Mesenchymal stem cell (in vitro differentiated cells and primary cell): ENCODE measurements around the gene HDAC2.

Experiments used
- DNase-seq: peaks from one replicate; pipeline ENCODE4 v3.0.0-alpha.2; 2013
- H2AFZ ChIP-seq: one replicate; pipeline ENCODE4 v1.6.1; 2013; ENCODE audit warnings: low read depth, mild to moderate bottlenecking, control low read depth, inconsistent platforms, low read length, moderate library complexity
- H2AK5ac ChIP-seq: 2 replicates; pipeline ENCODE4 v1.6.1; 2013; ENCODE audit warnings: low read length, moderate library complexity, mild to moderate bottlenecking, inconsistent platforms; ENCODE audit not compliant: severe bottlenecking
- H2BK120ac ChIP-seq: one replicate; pipeline ENCODE4 v1.6.1; 2013; ENCODE audit warnings: low read depth, mild to moderate bottlenecking, inconsistent platforms, low read length, moderate library complexity
- H2BK12ac ChIP-seq, 2 experiments: one replicate each; pipeline ENCODE4 v1.6.1; 2013; ENCODE audit warnings: inconsistent platforms in 2 of 2, low read length in 2 of 2, mild to moderate bottlenecking in 2 of 2, moderate library complexity in 2 of 2, control low read depth in 1 of 2
- H2BK15ac ChIP-seq: one replicate; pipeline ENCODE4 v1.6.1; 2013; ENCODE audit warnings: mild to moderate bottlenecking, low read depth, inconsistent platforms; ENCODE audit not compliant: poor library complexity, severe bottlenecking
- H2BK5ac ChIP-seq: 2 replicates; pipeline ENCODE4 v1.6.1; 2013; ENCODE audit warnings: low read depth, mild to moderate bottlenecking, low read length, control low read depth, inconsistent platforms; ENCODE audit not compliant: poor library complexity, severe bottlenecking
- H3K14ac ChIP-seq, 2 experiments: one replicate each; pipeline ENCODE4 v1.6.1; 2013; ENCODE audit warnings: inconsistent platforms in 2 of 2, low read length in 2 of 2, control low read depth in 1 of 2, mild to moderate bottlenecking in 1 of 2, moderate library complexity in 1 of 2
- H3K18ac ChIP-seq, 2 experiments: one replicate each; pipeline ENCODE4 v1.6.1; 2013; ENCODE audit warnings: inconsistent platforms in 2 of 2, low read length in 2 of 2, control low read depth in 1 of 2, low read depth in 1 of 2, mild to moderate bottlenecking in 1 of 2
- H3K23ac ChIP-seq, 2 experiments: one replicate each; pipeline ENCODE4 v1.6.1; 2013; ENCODE audit warnings: inconsistent platforms in 2 of 2, low read length in 2 of 2, mild to moderate bottlenecking in 2 of 2, moderate library complexity in 2 of 2, control low read depth in 1 of 2
- H3K27ac ChIP-seq: 2 replicates; pipeline ENCODE4 v1.5.1; 2013; ENCODE audit warnings: mild to moderate bottlenecking, moderate library complexity, low read length, control low read depth, inconsistent platforms; ENCODE audit not compliant: poor library complexity, severe bottlenecking
- H3K27me3 ChIP-seq, 2 experiments: 2 replicates each; pipeline versions ENCODE4 v1.6.1 to v1.7.0; 2013; ENCODE audit warnings: low read length in 2 of 2, mild to moderate bottlenecking in 2 of 2, moderate library complexity in 2 of 2, control low read depth in 1 of 2, inconsistent platforms in 1 of 2; ENCODE audit not compliant: control insufficient read depth in 1 of 2, insufficient read depth in 1 of 2
- H3K36me3 ChIP-seq, 2 experiments: 2 replicates each; pipeline versions ENCODE4 v1.6.1 to v1.7.0; 2013; ENCODE audit warnings: low read length in 2 of 2, control low read depth in 1 of 2, inconsistent platforms in 1 of 2, low read depth in 1 of 2, mild to moderate bottlenecking in 1 of 2; ENCODE audit not compliant: insufficient read depth in 2 of 2, control insufficient read depth in 1 of 2
- H3K4ac ChIP-seq, 2 experiments: one replicate each; pipeline ENCODE4 v1.6.1; 2013; ENCODE audit warnings: inconsistent platforms in 2 of 2, low read length in 2 of 2, mild to moderate bottlenecking in 2 of 2, moderate library complexity in 2 of 2, control low read depth in 1 of 2, low read depth in 1 of 2
- H3K4me1 ChIP-seq: 2 replicates; pipeline ENCODE4 v1.6.1; 2013; ENCODE audit warnings: low read depth, low read length, control low read depth; ENCODE audit not compliant: control insufficient read depth, insufficient read depth
- H3K4me2 ChIP-seq: 2 replicates; pipeline ENCODE4 v1.6.1; 2013; ENCODE audit warnings: low read length, mild to moderate bottlenecking, inconsistent platforms; ENCODE audit not compliant: poor library complexity, severe bottlenecking
- H3K4me3 ChIP-seq, 2 experiments: 2 replicates each; pipeline versions ENCODE4 v1.5.1 to v1.7.0; 2013; ENCODE audit warnings: low read length in 2 of 2, mild to moderate bottlenecking in 2 of 2, control low read depth in 1 of 2, low read depth in 1 of 2; ENCODE audit not compliant: insufficient read depth in 1 of 2
- H3K79me1 ChIP-seq: replicated peaks from 2 replicates; pipeline ENCODE4 v1.6.1; 2013; ENCODE audit warnings: mild to moderate bottlenecking, control low read depth, low read length, inconsistent platforms; ENCODE audit not compliant: poor library complexity, severe bottlenecking
- H3K9ac ChIP-seq: 2 replicates; pipeline ENCODE4 v1.7.0; 2013; ENCODE audit warnings: mild to moderate bottlenecking, low read length, moderate library complexity
- H3K9me3 ChIP-seq: 2 replicates; pipeline ENCODE4 v1.7.0; 2013; ENCODE audit warnings: mild to moderate bottlenecking, low read length; ENCODE audit not compliant: control insufficient read depth
- H4K8ac ChIP-seq: one replicate; pipeline ENCODE4 v1.6.1; 2013; ENCODE audit warnings: inconsistent platforms, mild to moderate bottlenecking, low read length, moderate library complexity
- H4K91ac ChIP-seq: one replicate; pipeline ENCODE4 v1.6.1; 2013; ENCODE audit warnings: mild to moderate bottlenecking, low read length, inconsistent platforms
- WGBS: methylation state at CpG from one replicate; pipeline ENCODE4 v1.1.7; 2013; ENCODE audit warnings: mixed read lengths; 5-methylcytosine and 5-hydroxymethylcytosine counted together

HDAC2 gene

GRCh38 chr6:113959235-113959634 is 11.7 kb downstream of the HDAC2 start:
- Histone ChIP-seq H4K8ac (no peak overlapping the region), H2BK12ac (no peak overlapping the region), H2BK120ac (no peak overlapping the region), H3K36me3 (peaks cover 6 to 46% of the 10 kb centered on the region in 2 experiments), H3K4me1 (no peaks in the 10 kb centered on the region), H3K4ac (no peak overlapping the region), H2AK5ac (no peak overlapping the region), H3K27me3 (no peaks in the 10 kb centered on the region), H3K23ac (no peak overlapping the region), H3K14ac (no peak overlapping the region), H2BK5ac (no peak overlapping the region), H3K27ac (no peak overlapping the region), H3K4me2 (no peak overlapping the region), H3K4me3 (no peak overlapping the region), H3K9me3 (no peaks in the 10 kb centered on the region), H3K79me1 (peaks cover 2% of the 10 kb centered on the region), H2AFZ (no peak overlapping the region), H2BK15ac (no peak overlapping the region), H3K9ac (no peak overlapping the region), H3K18ac (no peak overlapping the region), H4K91ac (no peak overlapping the region)
- DNase-seq = no peak
- 100% methylated on average over 1 of the region's 1 CpG for WGBS

GRCh38 chr6:113954653-113955052 is 16.3 kb downstream of the HDAC2 start:
- DNase-seq = no peak
- Histone ChIP-seq H3K79me1 (peaks cover 8% of the 10 kb centered on the region), H2AFZ (no peak overlapping the region), H2BK12ac (no peak overlapping the region), H3K27me3 (no peaks in the 10 kb centered on the region), H3K4me2 (no peak overlapping the region), H2AK5ac (no peak overlapping the region), H3K4me3 (no peak overlapping the region), H3K9me3 (no peaks in the 10 kb centered on the region), H4K8ac (no peak overlapping the region), H2BK15ac (no peak overlapping the region), H4K91ac (no peak overlapping the region), H2BK120ac (no peak overlapping the region), H3K36me3 (peaks cover 17 to 83% of the 10 kb centered on the region in 2 experiments), H3K23ac (no peak overlapping the region), H3K18ac (no peak overlapping the region), H3K27ac (no peak overlapping the region), H3K14ac (no peak overlapping the region), H2BK5ac (no peak overlapping the region), H3K4me1 (no peaks in the 10 kb centered on the region), H3K9ac (no peak overlapping the region), H3K4ac (no peak overlapping the region)
- WGBS = 91% methylated on average over 1 of the region's 1 CpG

GRCh38 chr6:113953346-113953745 is 17.6 kb downstream of the HDAC2 start:
- H4K8ac ChIP-seq = no peak overlapping the region
- H3K23ac ChIP-seq = no peak overlapping the region
- no peaks in the 10 kb centered on the region for H3K9me3 ChIP-seq

GRCh38 chr6:113949499-113949898 is 21.4 kb downstream of the HDAC2 start:
- over 99% methylated on average over 8 of the region's 8 CpGs for WGBS
- no peak overlapping the region for H2BK120ac ChIP-seq
- no peak overlapping the region for H2BK12ac ChIP-seq
- H3K9ac ChIP-seq = no peak overlapping the region
- no peak overlapping the region for H2AFZ ChIP-seq
- H3K14ac ChIP-seq = no peak overlapping the region
- no peak overlapping the region for H3K4ac ChIP-seq
- H3K79me1 ChIP-seq = peaks cover 11% of the 10 kb centered on the region
- H3K4me1 ChIP-seq = no peaks in the 10 kb centered on the region
- no peak for DNase-seq
- H3K27me3 ChIP-seq = no peaks in the 10 kb centered on the region
- no peak overlapping the region for H3K27ac ChIP-seq
- no peaks in the 10 kb centered on the region for H3K9me3 ChIP-seq
- H3K36me3 ChIP-seq = peaks cover 13 to 88% of the 10 kb centered on the region in 2 experiments
- no peak overlapping the region for H4K91ac ChIP-seq
- H4K8ac ChIP-seq = no peak overlapping the region
- H2AK5ac ChIP-seq = no peak overlapping the region
- no peak overlapping the region for H3K18ac ChIP-seq
- H3K4me2 ChIP-seq = no peak overlapping the region
- no peak overlapping the region for H3K4me3 ChIP-seq
- H2BK5ac ChIP-seq = no peak overlapping the region
- no peak overlapping the region for H3K23ac ChIP-seq
- no peak overlapping the region for H2BK15ac ChIP-seq

More at GRCh38 chr6:113953346-113953745, 17.6 kb downstream of the HDAC2 start:
- Histone ChIP-seq H3K9ac (no peak overlapping the region), H3K27me3 (no peaks in the 10 kb centered on the region), H3K4me1 (no peaks in the 10 kb centered on the region), H2BK120ac (no peak overlapping the region), H2AK5ac (no peak overlapping the region), H3K4ac (no peak overlapping the region), H3K4me3 (no peak overlapping the region), H3K18ac (no peak overlapping the region), H3K79me1 (peaks cover 8% of the 10 kb centered on the region), H4K91ac (no peak overlapping the region), H3K14ac (no peak overlapping the region), H3K27ac (no peak overlapping the region), H2AFZ (no peak overlapping the region), H3K36me3 (peaks cover 17 to 86% of the 10 kb centered on the region in 2 experiments), H2BK5ac (no peak overlapping the region), H3K4me2 (no peak overlapping the region), H2BK12ac (no peak overlapping the region), H2BK15ac (no peak overlapping the region)
- DNase-seq = no peak
